K562 (cell line): Measurements from ENCODE around the gene EIF4E1B. TPM values are rescaled to one million over a fixed set of nuclear protein-coding genes. Genes with fewer than 3 reads are reported as not detected.
A peak's percentile ranks its signal among the peaks of the same experiment; 100 is the strongest.

Source experiments
- ETS2 ChIP-seq: IDR thresholded peaks from 2 replicates; pipeline ENCODE4 v1.6.1; 2016; ENCODE audit warnings: borderline replicate concordance, missing genetic modification characterization, mild to moderate bottlenecking, moderate library complexity, missing compliant biosample characterization; ENCODE audit not compliant: poor library complexity, severe bottlenecking
- FOXK1 ChIP-seq: sonication (generic); formaldehyde crosslinking; IDR thresholded peaks from 2 replicates; pipeline ENCODE4 v1.8.0; 2022; ENCODE audit warnings: missing genetic modification reagents, mild to moderate bottlenecking, borderline replicate concordance
- HDAC2 ChIP-seq: fragments of 450-650 bp; IDR thresholded peaks from 2 replicates; pipeline ENCODE4 v1.6.1; 2016; ENCODE audit warnings: mild to moderate bottlenecking
- HMG20B ChIP-seq: fragments of 250-450 bp; sonication (Bioruptor Pico); IDR thresholded peaks from 2 replicates; pipeline ENCODE4 v1.5.0; 2021; ENCODE audit warnings: mild to moderate bottlenecking
- HNRNPK ChIP-seq: fragments of 200-400 bp; formaldehyde crosslinking; IDR thresholded peaks from one replicate; pipeline ENCODE4 v1.6.1; 2018; ENCODE audit warnings: mild to moderate bottlenecking, low read depth, low read length; ENCODE audit not compliant: poor library complexity, severe bottlenecking
- MLLT1 ChIP-seq, 2 experiments: fragments of 450-650 bp; IDR thresholded peaks; 2 replicates each; pipeline ENCODE4 v1.6.1; 2016
- NCOA6 ChIP-seq: fragments of 450-650 bp; IDR thresholded peaks from 2 replicates; pipeline ENCODE4 v1.6.1; 2017; ENCODE audit warnings: mild to moderate bottlenecking
- NKRF ChIP-seq: fragments of 450-650 bp; IDR thresholded peaks from 2 replicates; pipeline ENCODE4 v1.6.1; 2016; ENCODE audit warnings: borderline replicate concordance
- PRMT5 ChIP-seq: sonication (generic); formaldehyde crosslinking; IDR thresholded peaks from 2 replicates; pipeline ENCODE4 v1.5.0; 2020; ENCODE audit warnings: missing genetic modification reagents
- SETDB1 ChIP-seq: IDR thresholded peaks from one replicate; pipeline ENCODE4 v1.6.1; 2012; ENCODE audit warnings: low read length, control low read depth, inconsistent platforms
- SNAPC5 ChIP-seq: fragments of 250-450 bp; sonication (Bioruptor Pico); IDR thresholded peaks from 2 replicates; pipeline ENCODE4 v1.8.0; 2021; ENCODE audit warnings: moderate library complexity, mild to moderate bottlenecking, inconsistent platforms
- UBTF ChIP-seq, 2 experiments: IDR thresholded peaks; 2 replicates each; pipeline ENCODE4 v1.6.1; 2012; ENCODE audit warnings: improper control_type of control experiment in 2 of 2, low read depth in 2 of 2, low read length in 2 of 2, borderline replicate concordance in 1 of 2
- ZNF263 ChIP-seq: sonication (generic); formaldehyde crosslinking; IDR thresholded peaks from 2 replicates; pipeline ENCODE4 v1.8.0; 2022; ENCODE audit warnings: mild to moderate bottlenecking, missing genetic modification reagents, borderline replicate concordance
- ZNF407 ChIP-seq: fragments of 450-650 bp; IDR thresholded peaks from 2 replicates; pipeline ENCODE4 v1.6.1; 2016; ENCODE audit warnings: low read depth
- polyA plus RNA-seq, 8 experiments: library from polyadenylated mRNA; depleted of rRNA in 4 of 8; stranded (reverse) in 5 of 8; unstranded in 3 of 8; fragments of >200 nt; fragmentation: Nextera tagmentation in 2 of 8; fragmentation: Illumina TruSeq in 1 of 8; extraction: Ambion mirVana in 2 of 8; extraction: Trizol in 1 of 8; gene quantifications; 2 replicates each; pipeline versions ENCODE4 v1.2.1 to v1.2.3, GENCODE V29; 2011 to 2014; ENCODE audit warnings: inconsistent platforms in 1 of 8, missing spikeins in 1 of 8
- total RNA-seq, 7 experiments: library from RNA; depleted of rRNA in 6 of 7; stranded (reverse); fragments of >200 nt in 6 of 7; fragmentation: Illumina TruSeq in 2 of 7; extraction: Trizol in 2 of 7; gene quantifications; 2 replicates each; pipeline versions ENCODE4 v1.2.1 to v1.2.3, GENCODE V29; 2011 to 2021; ENCODE audit warnings: low replicate concordance in 1 of 7

Gene EIF4E1B
- total and polyA plus RNA-seq, 9 of the 15 experiments (the other 6 are each of a cell fraction or from before 2014, with no cell fraction given): not detected

- TF ChIP-seq UBTF (IDR thresholded peaks at IDR 0.05; ENCODE audit: borderline replicate concordance in 1 of 2, low read depth in 2 of 2, low read length in 2 of 2) (0 out of 4 replicates have a peak, but pooled peaks of 1 of the 2 experiments have one; percentile 26), HNRNPK (no peak), ETS2 (no peak), ZNF263 (peak; percentile 50; the same call in 1 of the 2 replicates), FOXK1 (CRISPR knock-in tag) (no peak), PRMT5 (CRISPR knock-in tag) (peak; percentile 86; the same call in 1 of the 2 replicates), SNAPC5 (no peak), HMG20B (no peak), SETDB1 (no peak), ZNF407 (no peak), NCOA6 (peak; percentile 56; the same call in 1 of the 2 replicates), HDAC2 (peak; percentile 43; the same call in 1 of the 2 replicates), MLLT1 (IDR thresholded peaks at IDR 0.05) (no peak), NKRF (peak; percentile 58; the same call in 1 of the 2 replicates)
Measured at GRCh38 chr5:176611435-176611834, 19.0 kb upstream of the EIF4E1B start (continued).
